ENCODE results near the gene PRR29. TPM values are rescaled to one million over a fixed set of nuclear protein-coding genes. Genes with fewer than 3 reads are reported as not detected.

Gene PRR29
- polyA plus RNA-seq, 1 experiment = 0.15 TPM

DNA sequence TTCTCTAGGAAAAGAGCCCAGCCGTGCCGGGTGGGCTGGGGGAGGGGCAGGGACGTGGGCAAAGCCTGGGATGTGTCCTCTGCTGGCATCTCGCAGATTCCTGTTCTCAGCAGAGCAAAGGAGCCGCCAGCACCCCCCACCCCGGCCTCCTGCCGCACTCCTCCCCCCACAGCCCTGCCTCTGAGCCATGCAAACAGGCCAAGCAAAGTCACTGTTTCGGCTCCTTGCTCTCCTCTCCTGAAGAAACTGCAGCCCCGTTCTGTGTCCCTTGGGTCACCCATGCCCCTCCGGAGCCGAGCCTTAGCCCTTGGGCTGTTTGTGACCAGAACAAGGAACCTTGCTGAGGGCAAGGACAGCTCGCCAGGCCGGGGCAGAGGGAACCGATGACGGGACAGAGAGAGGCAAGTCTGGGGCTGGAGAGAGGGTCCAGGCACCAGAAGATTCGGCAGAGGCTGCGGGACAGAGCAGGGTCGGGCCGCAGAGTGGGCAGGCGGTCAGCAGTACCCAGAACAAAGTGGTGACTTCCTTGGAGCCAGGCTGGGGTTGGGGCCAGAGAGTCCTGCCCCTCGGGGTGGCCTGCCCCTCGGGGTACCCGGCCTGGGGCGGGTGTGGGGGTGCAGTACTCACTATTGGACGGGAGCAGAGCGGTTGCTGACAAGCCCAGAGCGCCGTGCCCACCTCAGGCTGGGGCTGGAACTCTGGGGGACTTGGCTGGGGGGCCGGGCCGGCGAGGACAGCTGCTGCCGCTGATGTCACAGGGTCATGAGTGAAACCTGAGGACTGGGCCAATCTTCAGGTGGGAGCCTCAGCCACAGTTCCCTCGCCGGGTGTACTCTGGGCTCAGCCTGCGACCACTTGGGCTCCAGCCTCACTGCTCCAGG lies 9.2 kb upstream of the PRR29 start:
- no peak for DNase-seq (ENCODE audit: low read depth, low spot score)
- TF ChIP-seq, protein P1, sequence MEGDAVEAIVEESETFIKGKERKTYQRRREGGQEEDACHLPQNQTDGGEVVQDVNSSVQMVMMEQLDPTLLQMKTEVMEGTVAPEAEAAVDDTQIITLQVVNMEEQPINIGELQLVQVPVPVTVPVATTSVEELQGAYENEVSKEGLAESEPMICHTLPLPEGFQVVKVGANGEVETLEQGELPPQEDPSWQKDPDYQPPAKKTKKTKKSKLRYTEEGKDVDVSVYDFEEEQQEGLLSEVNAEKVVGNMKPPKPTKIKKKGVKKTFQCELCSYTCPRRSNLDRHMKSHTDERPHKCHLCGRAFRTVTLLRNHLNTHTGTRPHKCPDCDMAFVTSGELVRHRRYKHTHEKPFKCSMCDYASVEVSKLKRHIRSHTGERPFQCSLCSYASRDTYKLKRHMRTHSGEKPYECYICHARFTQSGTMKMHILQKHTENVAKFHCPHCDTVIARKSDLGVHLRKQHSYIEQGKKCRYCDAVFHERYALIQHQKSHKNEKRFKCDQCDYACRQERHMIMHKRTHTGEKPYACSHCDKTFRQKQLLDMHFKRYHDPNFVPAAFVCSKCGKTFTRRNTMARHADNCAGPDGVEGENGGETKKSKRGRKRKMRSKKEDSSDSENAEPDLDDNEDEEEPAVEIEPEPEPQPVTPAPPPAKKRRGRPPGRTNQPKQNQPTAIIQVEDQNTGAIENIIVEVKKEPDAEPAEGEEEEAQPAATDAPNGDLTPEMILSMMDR (IDR thresholded peaks at IDR 0.05; ENCODE audit: low read depth, low read length) = no peak
- H3K4me3 ChIP-seq (ENCODE audit: low read depth, low read length) = no peak overlapping the region
- no peak overlapping the region for H3K27ac ChIP-seq (ENCODE audit: low read depth, low read length)
- no peaks in the 10 kb centered on the region; the same call in 1 of the 2 replicates for H3K9me3 ChIP-seq (ENCODE audit: control insufficient read depth, insufficient read depth, low read length)
- POLR2A ChIA-PET = no interaction called here
- CTCF ChIA-PET = interaction anchor here (2.7 kb wide), 1 partner anchor 70 kb away, joined by 19 read pairs; the partner anchor contains the start of gene GH1
- H3K27me3 ChIP-seq (ENCODE audit: control insufficient read depth, insufficient read depth, low read length) = peaks cover 22% of the 10 kb centered on the region

DNA sequence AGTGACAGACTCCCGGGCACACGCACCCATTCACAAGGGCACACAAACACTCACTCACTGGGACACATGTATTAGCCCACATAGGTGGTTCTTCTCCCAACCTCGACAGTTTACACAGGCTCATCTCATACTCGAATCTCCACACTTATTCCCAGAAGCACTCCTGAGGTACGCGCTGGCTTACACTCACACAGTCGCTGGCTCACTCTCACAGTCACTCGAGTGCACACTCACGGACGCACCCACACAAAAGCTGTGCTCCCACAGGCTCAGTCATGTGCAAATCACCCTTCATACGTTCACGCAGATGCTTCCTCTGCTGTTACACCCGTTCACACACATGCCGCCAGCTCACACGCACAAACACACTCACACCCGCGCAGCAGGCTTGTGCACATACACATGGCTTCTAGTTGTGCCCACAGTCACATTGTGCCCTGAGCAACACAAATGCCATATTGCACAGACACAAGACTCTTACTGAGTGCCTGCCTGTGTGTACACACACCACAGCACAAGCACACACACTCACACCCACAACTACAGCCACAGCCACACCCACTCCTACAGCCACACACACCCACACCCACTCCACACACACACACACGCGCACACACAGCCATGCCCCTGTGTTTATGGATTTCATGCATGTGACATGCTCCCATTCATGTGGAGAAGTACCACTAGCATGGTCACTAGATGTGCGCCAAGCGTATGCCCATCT lies 8.4 kb upstream of the PRR29 start:
- Histone ChIP-seq H3K4me3 (ENCODE audit: low read depth, low read length) (no peak overlapping the region), H3K27ac (ENCODE audit: low read depth, low read length) (no peak overlapping the region), H3K27me3 (ENCODE audit: control insufficient read depth, insufficient read depth, low read length) (peaks cover 23% of the 10 kb centered on the region), H3K9me3 (ENCODE audit: control insufficient read depth, insufficient read depth, low read length) (no peaks in the 10 kb centered on the region; the same call in 1 of the 2 replicates)
- TF ChIP-seq, protein P1 (IDR thresholded peaks at IDR 0.05; ENCODE audit: low read depth, low read length) = no peak
- ChIA-PET POLR2A (no interaction called here), CTCF (interaction anchor here (1.1 to 2.7 kb wide), 6 partner anchors 15 to 78 kb away, joined by 3 to 19 read pairs (median 4); partner anchors contain the start of genes CSHL1 and GH1)
- no peak for DNase-seq (ENCODE audit: low read depth, low spot score)

DNA sequence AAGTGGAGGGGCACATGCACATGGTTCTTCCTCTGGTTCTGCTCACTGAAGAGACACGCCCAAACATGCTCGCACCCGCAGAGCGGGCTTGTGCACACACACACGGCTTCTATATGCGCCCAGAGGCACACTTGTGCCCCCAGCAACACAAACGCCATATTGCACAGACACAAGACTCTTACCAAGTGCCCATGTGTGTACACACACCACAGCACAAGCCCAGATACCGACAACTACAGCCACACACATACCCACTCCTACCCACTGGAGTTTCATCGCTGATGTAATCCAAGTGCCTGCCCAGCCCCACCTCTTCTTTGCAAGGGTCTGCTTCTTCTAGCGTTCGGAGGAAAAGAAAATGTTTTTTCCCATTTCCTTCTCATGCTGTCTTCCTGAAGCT lies 6.5 kb upstream of the PRR29 start:
- no peak for DNase-seq (ENCODE audit: low read depth, low spot score)
- TF ChIP-seq, protein P1 (IDR thresholded peaks at IDR 0.05; ENCODE audit: low read depth, low read length) = no peak
- no peaks in the 10 kb centered on the region; the same call in 1 of the 2 replicates for H3K9me3 ChIP-seq (ENCODE audit: control insufficient read depth, insufficient read depth, low read length)
- CTCF ChIA-PET = interaction anchor here (1.9 kb wide), 1 partner anchor 26 kb away, joined by 6 read pairs; no protein-coding TSS in a partner anchor
- POLR2A ChIA-PET = no interaction called here
- H3K27ac ChIP-seq (ENCODE audit: low read depth, low read length) = no peak overlapping the region
- peaks cover 23% of the 10 kb centered on the region for H3K27me3 ChIP-seq (ENCODE audit: control insufficient read depth, insufficient read depth, low read length)
- no peak overlapping the region for H3K4me3 ChIP-seq (ENCODE audit: low read depth, low read length)

DNA sequence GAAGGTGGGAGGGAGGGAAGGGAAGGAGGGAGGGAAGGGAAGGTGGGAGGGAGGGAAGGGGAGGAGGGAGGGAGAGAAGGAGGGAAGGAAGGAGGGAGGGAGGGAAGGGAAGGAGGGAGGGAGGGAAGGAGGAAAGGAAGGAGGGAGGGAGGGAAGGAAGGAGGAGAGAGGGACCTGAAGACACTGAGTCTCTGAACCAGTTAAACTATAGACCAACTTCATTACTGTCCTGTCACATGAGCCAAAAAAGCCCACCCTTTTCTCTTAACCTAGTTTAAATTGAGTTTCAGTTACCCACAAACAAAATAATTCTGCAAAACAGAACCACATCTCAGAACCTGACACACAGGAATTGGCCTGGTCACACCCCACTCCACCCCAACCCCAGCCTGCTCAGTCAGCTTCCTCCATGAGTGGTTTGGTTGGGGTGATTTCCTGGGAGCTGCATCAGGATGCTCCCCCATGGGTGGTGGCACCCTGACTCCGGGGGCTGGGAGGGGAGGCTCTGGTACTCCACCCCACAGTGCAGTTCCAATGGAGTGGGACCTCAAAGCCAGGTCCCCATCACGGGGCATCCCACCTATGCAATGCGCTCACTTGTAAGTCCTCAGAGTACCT lies 4.7 kb upstream of the PRR29 start:
- H3K27me3 ChIP-seq (ENCODE audit: control insufficient read depth, insufficient read depth, low read length) = peaks cover 35% of the 10 kb centered on the region
- H3K27ac ChIP-seq (ENCODE audit: low read depth, low read length) = no peak overlapping the region
- DNase-seq (ENCODE audit: low read depth, low spot score) = no peak

More for the DNA sequence above, 4.7 kb upstream of the PRR29 start:
- ChIA-PET POLR2A (no interaction called here), CTCF (interaction anchor here (1.1 to 2.0 kb wide), 4 partner anchors 32 to 74 kb away, joined by 3 to 9 read pairs (median 5); no protein-coding TSS in a partner anchor)
- Histone ChIP-seq H3K4me3 (ENCODE audit: low read depth, low read length) (no peak overlapping the region), H3K9me3 (ENCODE audit: control insufficient read depth, insufficient read depth, low read length) (no peaks in the 10 kb centered on the region; the same call in 1 of the 2 replicates)
- TF ChIP-seq, protein P1 (IDR thresholded peaks at IDR 0.05; ENCODE audit: low read depth, low read length) = no peak

Data from AG04450 (cell line).